Fibroblast of skin of abdomen (primary cell): ENCODE results near the gene KRTAP5-2. TPM values are rescaled to one million over a fixed set of nuclear protein-coding genes. Genes with fewer than 3 reads are reported as not detected.
"Not testable (repeated sequence)": the region's sequence is repeated elsewhere in the genome, so short reads cannot be mapped to it uniquely, and the experiment has no call there.

Source experiments
- DNase-seq: peaks from one replicate; pipeline ENCODE4 v3.0.0-alpha.2; 2013
- polyA plus RNA-seq, 2 experiments: library from polyadenylated mRNA; unstranded; fragments of 120-200 nt; gene quantifications; one replicate each; pipeline ENCODE4 v1.2.1, GENCODE V29; 2013; ENCODE audit not compliant: insufficient read length in 2 of 2

KRTAP5-2 gene, protein sequence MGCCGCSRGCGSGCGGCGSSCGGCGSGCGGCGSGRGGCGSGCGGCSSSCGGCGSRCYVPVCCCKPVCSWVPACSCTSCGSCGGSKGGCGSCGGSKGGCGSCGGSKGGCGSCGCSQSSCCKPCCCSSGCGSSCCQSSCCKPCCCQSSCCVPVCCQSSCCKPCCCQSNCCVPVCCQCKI
- polyA plus RNA-seq (2013, experiment 1 of 2; ENCODE audit: insufficient read length) = not detected
- polyA plus RNA-seq (2013, experiment 2 of 2; ENCODE audit: insufficient read length) = not detected

DNA sequence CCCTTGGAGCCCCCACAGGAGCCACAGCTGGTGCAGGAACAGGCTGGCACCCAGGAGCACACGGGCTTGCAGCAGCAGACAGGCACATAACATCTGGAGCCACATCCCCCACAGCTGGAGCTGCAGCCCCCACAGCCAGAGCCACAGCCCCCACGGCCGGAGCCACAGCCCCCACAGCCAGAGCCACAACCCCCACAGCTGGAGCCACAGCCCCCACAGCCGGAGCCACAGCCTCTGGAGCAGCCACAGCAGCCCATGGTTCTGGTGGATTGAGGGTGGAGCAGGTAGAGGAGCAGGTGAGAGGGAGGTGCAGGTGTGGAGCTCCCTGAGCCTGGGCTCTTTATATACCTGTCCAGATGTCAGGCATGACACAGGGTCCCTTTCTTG lies at the start of gene KRTAP5-2:
KRTAP5-2 (minus strand) TSS at position 301 of the 387 bp plus-strand sequence; CDS start at position 257, 44 bp downstream.
- DNase-seq = no peak

DNA sequence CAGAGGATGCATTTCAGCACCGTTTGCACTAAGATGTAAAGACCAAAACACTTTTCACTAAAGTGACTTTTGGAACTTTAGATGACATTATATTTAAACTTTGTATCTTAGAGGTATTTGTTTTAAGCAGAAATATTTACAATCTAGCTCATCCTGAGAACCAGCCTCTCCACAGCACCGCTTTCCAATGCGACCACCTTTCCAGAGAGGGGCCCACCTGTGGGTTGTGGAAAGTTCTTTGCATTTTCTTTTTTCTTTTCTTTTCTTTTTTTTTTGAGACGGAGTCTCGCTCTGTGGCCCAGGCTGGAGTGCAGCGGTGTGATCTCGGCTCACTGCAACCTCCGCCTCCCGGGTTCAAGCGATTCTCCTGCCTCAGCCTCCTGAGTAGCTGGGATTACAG lies 48.4 kb upstream of the KRTAP5-2 start:
- DNase-seq = not testable (repeated sequence)

DNA sequence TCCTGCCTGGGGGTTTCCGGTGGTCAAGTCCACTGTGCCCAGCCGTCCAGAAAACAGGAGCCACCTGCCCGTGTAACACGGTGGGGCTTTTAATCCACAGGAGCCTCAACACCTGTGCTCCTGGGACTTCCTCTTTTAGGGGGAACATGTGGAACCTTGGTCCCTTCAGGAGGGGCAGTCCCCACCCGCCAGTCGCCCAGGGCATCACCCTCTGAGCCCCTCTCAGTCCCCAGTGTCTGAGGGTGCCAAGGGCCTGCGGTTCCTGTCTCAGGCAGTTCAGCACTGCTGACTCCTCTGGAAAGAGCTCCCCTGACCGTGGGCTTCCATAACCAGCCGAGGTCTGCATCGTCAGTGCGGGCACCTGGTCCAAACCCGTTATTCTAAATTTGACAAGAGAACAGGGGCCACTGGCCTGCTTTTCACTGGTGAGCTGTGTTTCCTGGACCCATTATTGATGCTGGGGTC lies 47.3 kb upstream of the KRTAP5-2 start:
- no peak for DNase-seq

DNA sequence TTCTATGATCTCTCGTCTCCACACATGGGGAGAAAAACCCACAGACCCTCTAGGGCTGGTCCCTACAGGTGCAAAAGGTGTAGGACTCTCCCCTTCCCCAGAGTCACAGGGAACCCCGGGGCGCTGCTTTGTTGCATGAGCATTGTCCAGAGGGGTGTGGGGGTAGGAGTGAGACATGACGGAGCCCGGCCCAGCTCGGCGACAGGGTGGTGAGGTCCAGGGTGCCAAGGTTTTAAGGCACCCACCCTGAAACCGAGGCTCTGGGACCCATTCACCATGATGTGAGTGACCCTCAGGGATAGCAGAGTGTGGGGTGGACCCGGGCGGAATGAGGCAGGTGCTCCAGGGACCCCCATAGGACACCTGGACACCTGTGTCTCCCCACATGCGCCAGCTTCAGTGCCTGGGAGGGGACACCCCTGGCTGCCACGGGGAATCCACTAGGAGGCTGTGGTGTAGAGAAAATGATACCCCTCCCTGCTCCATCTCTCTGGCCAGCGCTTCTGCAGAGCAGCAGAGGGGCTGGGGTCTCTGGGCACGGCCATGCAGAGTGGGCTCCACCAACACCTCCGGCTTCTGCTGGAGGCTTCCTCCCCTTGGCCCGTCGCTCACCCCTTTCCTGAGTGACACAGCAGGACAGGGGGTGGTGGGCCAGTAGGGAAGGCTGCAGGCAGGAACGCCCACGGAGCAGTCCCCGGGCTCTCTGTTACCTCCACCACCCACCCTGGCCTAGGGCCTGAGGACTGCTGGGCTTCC lies 46.7 kb upstream of the KRTAP5-2 start:
- DNase-seq = no peak

DNA sequence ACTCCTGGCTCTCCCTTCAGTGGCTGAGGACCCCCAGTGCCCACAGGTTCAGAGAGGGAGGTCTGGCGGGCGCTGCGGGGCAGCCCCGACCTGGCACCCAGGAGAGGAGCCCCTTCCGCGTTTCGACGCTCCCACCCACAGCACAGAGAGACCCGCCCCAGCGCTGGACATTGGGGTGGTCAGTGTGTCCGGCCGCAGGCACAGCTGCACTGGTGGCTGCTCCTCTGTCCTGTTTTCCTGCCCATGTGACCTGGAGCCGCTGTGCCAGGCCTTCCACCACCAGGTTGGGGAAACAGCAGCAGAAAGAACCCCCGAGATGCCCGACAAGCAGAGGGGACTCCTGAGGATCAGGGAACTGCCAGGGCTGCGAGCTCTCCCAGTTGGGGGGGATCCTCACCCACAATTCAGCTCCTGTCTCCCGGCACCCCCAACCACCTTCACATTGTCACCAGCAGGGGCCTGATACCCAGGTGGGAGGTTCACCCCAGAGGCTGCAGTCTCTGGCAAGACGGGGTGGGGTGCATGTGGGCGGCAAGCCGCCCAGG lies 45.1 kb upstream of the KRTAP5-2 start:
- no peak for DNase-seq

DNA sequence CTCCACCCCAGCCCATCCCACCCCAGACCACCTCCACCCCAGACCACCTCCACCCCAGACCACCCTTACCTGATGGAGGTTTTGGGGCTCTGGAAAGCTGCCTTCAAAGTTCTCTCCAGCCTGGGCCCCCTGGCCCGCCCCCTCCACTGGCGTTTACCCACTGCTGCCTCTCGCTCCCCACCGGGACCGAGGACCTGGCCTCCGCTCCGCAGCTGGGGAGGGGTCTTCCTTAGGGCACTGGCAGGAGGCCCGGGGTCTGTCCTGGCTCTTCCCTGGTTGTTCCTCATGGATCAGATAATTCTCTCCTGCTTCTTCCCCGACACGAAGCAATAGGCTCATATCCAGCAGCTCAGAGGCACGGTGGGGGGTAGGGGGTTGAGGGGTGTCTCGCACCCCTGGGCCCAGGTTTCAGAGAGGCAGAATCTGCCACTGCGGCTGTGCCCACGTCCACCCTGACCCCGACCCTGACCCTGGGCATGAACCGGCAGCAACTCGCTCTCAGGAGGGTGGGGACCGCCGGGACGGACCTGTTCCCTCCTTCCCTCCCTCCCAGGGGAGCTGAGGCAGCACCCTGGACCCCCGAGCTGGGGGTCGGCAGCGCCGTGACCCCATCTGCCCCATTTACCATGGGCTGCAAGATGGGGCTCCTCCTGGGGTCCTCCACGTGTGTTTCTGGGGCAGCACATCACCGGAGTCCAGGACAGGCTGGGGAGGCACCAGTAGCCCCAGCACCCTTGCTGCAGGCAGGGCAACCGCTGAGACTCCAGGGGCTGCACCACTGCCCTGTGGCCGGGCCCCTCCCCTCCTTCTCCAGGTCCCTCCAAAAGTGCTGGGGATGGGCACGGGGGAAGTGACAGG lies 44.4 kb upstream of the KRTAP5-2 start:
- no peak for DNase-seq

DNA sequence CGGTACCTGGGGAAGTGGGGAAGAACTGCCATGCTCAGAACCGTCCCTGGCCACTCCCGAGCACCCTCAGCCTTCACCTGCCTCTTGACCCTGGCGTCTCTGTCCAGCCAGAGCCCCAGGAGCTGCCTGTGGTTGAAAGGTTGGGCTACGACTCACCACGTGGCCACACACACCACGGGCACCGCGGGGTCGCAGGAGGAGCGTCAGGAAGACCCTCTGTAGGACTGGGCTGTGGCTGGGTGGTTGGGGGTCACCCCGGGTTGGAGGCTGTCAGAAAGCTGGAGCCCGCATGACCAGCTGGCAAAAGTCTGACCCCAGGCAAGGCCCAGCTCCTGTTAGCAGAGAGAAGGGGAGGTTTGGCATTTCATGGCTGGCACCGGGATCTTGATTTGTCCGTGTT lies 43.0 kb upstream of the KRTAP5-2 start:
- no peak for DNase-seq

DNA sequence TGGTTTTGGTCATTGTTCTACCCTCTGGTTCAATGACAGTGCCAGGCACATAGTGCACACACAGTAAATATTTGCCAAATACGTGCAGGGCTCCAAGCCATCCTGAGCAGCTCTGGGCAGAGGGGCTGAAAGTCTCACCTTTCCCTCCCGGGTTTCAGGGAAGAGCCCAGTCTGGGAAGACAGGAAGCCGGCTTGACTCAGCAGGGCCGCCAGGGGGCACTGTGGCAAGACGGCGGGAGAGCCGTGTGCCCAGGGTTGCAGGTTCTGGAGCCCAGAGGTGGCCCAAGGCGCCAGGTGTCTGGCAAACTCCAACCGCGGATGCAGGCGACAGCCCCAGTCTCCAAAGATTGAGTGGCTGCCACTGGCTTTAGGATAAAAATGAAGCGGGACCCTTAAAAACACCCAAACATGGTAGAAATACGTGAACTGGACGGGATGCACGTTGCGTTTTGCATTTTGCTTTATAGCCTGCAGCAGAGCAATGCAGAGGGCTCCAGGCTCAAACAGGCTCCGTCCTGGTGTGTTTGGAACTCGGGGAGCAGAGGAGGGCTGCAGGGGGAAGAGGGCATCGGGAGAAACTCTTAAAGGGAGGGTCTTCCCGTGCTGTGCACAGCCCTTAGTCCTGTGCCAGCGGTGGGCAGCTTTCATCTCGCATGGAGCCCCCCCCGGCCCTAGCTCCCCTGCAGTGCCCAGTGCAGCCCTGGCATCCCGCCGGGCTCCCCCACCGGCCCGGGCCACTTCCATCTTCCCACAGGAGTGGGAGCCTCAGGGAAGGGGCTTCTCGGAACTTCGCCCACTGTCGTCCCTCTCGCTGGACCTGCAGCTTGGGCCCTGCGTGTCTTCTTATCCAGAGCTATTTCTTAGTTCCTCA lies 42.2 kb upstream of the KRTAP5-2 start:
- DNase-seq = no peak

DNA sequence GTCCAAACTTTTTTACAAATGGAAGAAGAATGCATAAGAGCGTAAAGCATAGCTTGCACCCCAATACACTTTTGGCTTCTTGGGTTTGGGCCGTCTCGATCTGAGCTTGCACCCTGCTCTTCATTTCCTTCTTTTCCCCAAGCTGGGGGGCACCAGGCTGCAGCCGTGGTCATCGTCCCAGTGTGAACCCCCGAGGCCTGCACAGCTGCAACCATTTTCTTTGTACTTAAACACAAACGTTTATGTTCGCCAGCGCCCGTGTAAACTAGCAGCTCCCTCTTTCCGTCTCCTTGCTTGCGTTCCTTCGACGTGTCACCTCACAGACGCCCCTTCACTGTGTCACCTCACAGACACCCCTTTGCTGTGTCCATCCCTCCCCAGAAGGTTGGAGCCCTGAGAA lies 41.6 kb upstream of the KRTAP5-2 start:
- DNase-seq = no peak

DNA sequence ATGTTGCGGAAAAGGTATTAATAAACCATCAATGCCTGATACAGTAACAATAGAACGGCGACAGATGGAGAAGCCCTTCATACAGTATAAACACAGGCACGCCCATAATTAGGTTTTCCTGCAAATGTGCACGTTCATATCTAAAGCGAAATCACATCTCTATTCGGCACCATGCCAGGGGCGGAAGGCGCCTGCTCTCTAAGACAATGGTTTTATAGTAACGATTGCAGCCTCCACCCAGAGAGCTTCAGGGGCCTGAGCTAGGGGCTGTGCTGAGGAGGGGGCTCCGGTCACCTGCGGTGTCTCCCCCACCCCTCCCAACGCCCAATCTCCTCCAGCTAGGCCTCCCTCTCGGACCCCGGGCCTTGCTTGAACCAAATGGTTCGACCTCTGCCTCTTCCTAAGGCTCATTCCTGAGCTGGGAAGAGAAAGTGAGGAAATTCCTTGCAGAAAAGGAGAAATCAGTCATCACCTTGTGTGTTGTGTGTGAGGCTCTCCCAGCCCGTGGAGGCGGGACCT lies 41.1 kb upstream of the KRTAP5-2 start:
- DNase-seq = no peak

DNA sequence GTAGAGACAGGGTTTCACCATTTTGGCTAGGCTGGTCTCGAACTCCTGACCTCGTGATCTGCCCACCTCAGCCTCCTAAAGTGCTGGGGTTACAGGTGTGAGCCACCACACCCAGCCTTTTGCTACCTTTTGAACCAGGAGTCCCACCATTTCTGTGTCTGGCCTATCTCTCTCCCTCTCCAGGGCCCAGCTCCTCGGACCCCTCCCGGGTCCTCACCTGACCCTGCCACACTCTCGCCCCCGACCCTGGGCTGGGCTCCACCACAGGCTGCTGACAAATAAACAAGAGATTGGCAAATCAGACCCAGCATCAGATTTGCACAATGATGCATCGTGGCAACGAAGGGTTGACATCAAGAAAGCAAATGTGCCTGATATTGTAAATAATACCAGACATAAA lies 40.2 kb upstream of the KRTAP5-2 start:
- no peak for DNase-seq

DNA sequence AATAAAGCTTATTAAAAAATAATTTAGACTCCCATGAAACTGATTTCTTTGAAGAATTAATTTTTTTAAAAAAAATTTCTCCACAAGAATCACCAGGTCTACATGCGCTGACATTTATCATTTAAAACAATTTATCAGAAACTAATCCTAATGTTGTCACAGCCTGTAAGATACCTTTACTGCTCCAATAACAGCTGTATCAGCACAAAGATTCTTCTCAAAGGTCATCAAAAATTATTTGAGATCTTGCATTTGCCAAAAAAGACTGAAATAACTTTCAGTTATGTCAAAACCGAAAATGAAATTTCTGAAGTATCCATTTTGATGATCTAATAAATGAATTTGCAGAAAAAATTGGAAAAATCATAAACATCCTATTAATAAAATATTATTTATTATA lies 39.5 kb upstream of the KRTAP5-2 start:
- DNase-seq = no peak

DNA sequence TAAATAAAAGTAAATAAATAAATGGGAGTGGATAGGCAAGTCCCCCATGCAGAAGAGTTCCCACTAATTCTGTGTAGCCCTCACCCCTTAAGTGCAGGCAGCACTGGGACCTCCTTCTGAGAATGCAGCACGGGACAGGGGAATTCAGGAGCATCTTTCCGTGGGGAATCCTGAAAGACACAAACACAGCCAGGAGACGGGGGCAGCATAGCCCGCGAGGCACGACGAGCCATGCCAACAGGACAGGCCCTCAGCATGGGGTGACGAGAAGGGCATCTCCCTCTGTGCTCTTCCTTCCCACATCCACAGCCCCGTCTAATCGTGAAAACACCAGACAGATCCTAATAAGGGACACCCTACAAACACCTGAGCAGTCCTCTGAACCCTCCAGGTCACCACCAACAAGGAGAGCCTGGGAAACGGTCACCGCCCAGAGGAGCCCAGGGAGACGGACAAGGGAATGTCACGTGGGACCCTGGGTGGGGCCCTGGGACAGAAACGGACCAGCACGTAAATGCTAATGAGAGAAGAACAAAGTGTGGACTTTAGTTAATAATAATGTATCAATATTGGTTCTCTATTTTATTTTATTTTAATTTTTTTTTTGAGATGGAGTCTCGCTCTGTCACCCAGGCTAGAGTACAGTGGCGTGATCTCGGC lies 38.3 kb upstream of the KRTAP5-2 start:
- DNase-seq = no peak

DNA sequence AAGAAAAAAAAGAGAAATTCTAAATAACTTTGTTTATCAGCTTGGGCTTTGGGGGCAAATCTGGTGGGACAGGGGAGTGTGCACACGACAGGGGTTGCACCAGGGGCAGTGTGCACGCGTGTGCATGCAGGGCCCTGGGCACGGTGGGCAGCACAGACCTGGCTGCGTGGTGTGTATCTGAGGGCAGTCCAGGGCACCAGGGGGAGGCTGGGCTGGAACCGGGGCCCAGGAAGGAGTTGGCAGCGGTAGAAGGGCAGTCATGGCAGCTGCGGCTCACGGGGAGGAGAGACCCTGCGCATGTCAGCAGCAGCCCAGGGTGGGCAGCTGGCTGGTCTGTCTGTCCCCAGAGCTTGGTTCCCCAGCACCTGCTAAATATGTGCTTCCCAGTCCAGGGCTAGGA lies 35.8 kb upstream of the KRTAP5-2 start:
- DNase-seq = no peak

DNA sequence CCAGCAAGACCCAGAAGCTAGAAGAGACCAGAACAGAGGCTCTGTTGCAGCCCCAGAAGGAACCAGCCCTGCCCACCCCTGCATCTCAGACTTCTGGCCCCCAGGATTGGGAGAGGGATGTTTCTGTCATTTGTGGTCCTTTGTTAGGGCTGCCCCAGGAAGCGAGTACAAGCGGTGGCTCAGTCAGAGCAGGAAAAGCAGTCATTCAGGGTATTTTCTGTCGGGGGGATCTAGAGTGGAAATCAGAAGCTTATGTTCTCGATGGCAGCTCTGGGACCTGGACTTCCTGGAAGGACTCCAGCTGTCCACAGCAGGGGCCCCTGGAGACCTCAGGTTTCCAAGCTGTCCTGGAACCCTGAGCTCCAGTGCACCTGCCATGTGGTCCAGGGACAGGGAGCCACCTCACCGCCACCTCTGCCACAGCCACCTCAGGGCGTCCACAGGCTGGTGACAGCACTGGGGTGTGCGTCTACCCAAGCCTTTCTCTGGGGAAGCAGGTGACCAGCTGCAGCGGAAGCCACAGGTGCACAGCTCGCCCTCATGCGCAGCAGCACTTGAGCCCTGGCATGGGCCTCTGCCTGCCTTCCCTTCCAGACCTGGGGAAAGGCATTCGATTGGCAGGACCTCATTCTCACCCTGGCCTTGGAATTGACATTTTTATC lies 34.1 kb upstream of the KRTAP5-2 start:
- no peak for DNase-seq

DNA sequence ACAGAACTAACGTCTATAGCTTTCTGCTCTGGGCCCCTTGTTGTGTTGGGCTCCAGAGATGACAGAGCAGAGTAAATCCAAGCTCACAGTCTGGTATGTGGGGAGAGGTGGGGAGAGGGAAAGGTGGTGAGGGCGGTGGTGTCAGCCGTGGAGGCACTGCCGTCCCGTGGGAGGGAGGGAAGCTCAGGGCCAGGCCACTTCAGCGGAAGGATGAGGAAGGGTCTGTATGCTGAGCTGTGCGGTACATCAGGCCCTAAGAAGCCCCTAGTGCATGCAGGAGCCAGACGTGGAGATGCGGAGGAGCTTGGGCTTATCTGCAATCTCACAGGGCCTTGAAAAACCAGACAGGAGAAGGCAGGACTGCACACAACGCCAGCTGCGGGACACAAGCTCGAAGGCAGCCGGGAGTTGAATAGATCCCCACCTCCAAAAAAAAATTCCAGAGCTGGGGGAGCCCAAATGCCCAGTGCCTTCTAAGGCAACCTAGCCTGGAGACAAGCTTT lies 33.0 kb upstream of the KRTAP5-2 start:
- DNase-seq = no peak

DNA sequence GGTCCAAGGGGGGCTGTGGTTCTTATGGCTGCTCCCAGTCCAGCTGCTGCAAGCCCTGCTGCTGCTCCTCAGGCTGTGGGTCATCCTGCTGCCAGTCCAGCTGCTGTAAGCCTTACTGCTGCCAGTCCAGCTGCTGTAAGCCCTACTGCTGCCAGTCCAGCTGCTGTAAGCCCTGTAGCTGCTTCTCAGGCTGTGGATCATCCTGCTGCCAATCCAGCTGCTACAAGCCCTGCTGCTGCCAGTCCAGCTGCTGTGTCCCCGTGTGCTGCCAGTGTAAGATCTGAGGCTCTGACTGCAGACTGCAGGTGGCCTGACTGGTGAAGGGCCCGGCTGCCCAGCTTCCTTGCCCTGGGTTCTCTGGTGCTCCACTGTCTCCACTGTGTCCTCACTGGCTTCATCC lies 32.2 kb upstream of the KRTAP5-2 start:
- DNase-seq = no peak

DNA sequence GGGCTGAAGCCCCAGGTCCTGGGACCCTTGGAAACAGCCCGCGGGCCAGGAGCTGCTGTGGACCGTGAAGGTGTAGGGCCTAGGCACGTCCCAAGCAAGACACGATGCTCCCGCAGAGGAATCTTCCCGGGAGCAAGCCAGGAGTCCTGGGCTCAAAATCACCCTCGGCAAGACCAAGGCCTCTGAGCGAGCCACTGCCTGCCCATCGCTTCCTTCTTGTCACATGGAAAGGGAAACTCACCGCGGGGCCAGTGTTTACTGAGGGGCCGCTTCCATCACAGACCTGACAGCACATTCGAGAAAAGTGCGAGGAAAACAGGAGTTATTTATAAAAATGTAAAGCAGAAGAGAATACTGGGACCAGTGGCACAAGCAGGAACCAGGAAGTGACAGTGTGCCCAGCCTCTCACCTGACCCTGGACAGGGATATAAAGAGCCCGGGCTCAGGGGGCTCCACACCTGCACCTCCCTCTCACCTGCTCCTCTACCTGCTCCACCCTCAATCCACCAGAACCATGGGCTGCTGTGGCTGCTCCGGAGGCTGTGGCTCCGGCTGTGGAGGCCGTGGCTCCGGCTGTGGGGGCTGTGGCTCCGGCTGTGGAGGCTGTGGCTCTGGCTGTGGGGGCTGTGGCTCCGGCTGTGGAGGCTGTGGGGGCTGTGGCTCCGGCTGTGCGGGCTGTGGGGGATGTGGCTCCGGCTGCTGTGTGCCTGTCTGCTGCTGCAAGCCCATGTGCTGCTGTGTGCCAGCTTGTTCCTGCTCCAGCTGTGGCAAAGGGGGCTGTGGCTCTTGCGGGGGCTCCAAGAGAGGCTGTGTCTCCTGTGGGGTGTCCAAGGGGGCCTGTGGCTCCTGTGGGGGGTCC lies 31.5 kb upstream of the KRTAP5-2 start, which contains the start of gene KRTAP5-5:
KRTAP5-5 (plus strand) TSS at position 450 of the 860 bp plus-strand sequence; CDS start at position 516, 66 bp downstream.
- DNase-seq = no peak
